PC-9 (cell line): ENCODE results near the gene SRGAP1. TPM values are rescaled to one million over a fixed set of nuclear protein-coding genes. Genes with fewer than 3 reads are reported as not detected.

ENCODE experiments used
- BruUV-seq: library from RNA; stranded (reverse); fragments of 400-500 nt; replicated peaks from 2 replicates; lab custom pipeline; 2021; lab: Mats Ljungman, UMichigan
- CTCF ChIA-PET: fragments of 300-600 bp; sonication (Branson Sonifier 250); formaldehyde crosslinking; loops from one replicate; lab custom pipeline; 2022; ENCODE audit warnings: antibody characterized with exemption; lab: Charles Lee
- POLR2A ChIA-PET: fragments of 300-600 bp; sonication (Branson Sonifier 250); formaldehyde crosslinking; loops from one replicate; lab custom pipeline; 2022; ENCODE audit warnings: antibody characterized with exemption; ENCODE audit not compliant: unreplicated experiment; lab: Charles Lee
- DNase-seq, 2 experiments: peaks; one replicate each; pipeline versions ENCODE4 v3.0.0 to v3.0.0-alpha.2; 2015 to 2022; ENCODE audit warnings: mixed read lengths in 1 of 2
- H2AFZ ChIP-seq: fragments of 200-600 bp; sonication (generic); 2 replicates; pipeline ENCODE4 v1.8.1; 2017; ENCODE audit warnings: antibody characterized with exemption
- H3F3A ChIP-seq: fragments of 200-600 bp; sonication (generic); 2 replicates; pipeline ENCODE4 v1.8.1; 2017; ENCODE audit warnings: antibody characterized with exemption, mild to moderate bottlenecking, low read depth; ENCODE audit not compliant: insufficient read depth
- H3K27ac ChIP-seq: fragments of 200-600 bp; sonication (generic); 2 replicates; pipeline ENCODE4 v1.6.1; 2016; ENCODE audit warnings: mixed run types
- H3K27me3 ChIP-seq: fragments of 200-600 bp; sonication (generic); 2 replicates; pipeline ENCODE4 v1.6.1; 2016; ENCODE audit warnings: low read depth, mixed run types; ENCODE audit not compliant: insufficient read depth
- H3K36me3 ChIP-seq: fragments of 200-600 bp; sonication (generic); 2 replicates; pipeline ENCODE4 v1.6.1; 2016; ENCODE audit warnings: low read depth, mixed run types
- H3K4me1 ChIP-seq: fragments of 200-600 bp; sonication (generic); replicated peaks from 2 replicates; pipeline ENCODE4 v1.6.1; 2016; ENCODE audit warnings: mixed run types; ENCODE audit not compliant: insufficient read depth
- H3K4me2 ChIP-seq: fragments of 200-600 bp; sonication (generic); 2 replicates; pipeline ENCODE4 v1.6.1; 2017; ENCODE audit warnings: mixed run types
- H3K4me3 ChIP-seq: fragments of 200-600 bp; sonication (generic); 2 replicates; pipeline ENCODE4 v1.6.1; 2016; ENCODE audit warnings: mixed run types
- H3K79me2 ChIP-seq: fragments of 200-600 bp; sonication (generic); 2 replicates; pipeline ENCODE4 v1.6.1; 2017; ENCODE audit warnings: low read depth, mixed run types
- H3K9me2 ChIP-seq: fragments of 200-600 bp; sonication (generic); 2 replicates; pipeline ENCODE4 v1.8.1; 2017; ENCODE audit warnings: mild to moderate bottlenecking; ENCODE audit not compliant: insufficient read depth
- H3K9me3 ChIP-seq: fragments of 200-600 bp; sonication (generic); 2 replicates; pipeline ENCODE4 v1.8.1; 2016; ENCODE audit warnings: low read depth; ENCODE audit not compliant: insufficient read depth
- H4K20me1 ChIP-seq: fragments of 200-600 bp; sonication (generic); 2 replicates; pipeline ENCODE4 v1.8.1; 2017; ENCODE audit not compliant: insufficient read depth
- CTCF ChIP-seq: fragments of 200-600 bp; sonication (generic); conservative IDR thresholded peaks from 2 replicates; pipeline ENCODE4 v1.6.1; 2017; ENCODE audit warnings: mixed run types, antibody characterized with exemption, mild to moderate bottlenecking, moderate library complexity
- EZH2 ChIP-seq: fragments of 200-600 bp; sonication (generic); IDR thresholded peaks from 2 replicates; pipeline ENCODE4 v1.8.0; 2017; ENCODE audit warnings: antibody characterized with exemption, low read depth
- intact Hi-C: fragments of 100-400 bp; cut with micrococcal nuclease; formaldehyde crosslinking; loops from one replicate; pipeline ENCODE4 v1.10.0; 2022; ENCODE audit not compliant: unreplicated experiment
- total RNA-seq: library from RNA; stranded (reverse); gene quantifications from 2 replicates; pipeline ENCODE4 v1.2.3, GENCODE V29; 2021

Gene SRGAP1
- total RNA-seq, 1 experiment from 2014 or later, result 24.5 TPM

GRCh38 chr12:63870838-63871237, 26.3 kb downstream of the SRGAP1 start:
- Histone ChIP-seq H3K4me1 (peaks cover 33% of the 10 kb centered on the region), H2AFZ (no peak overlapping the region), H3K4me3 (no peak overlapping the region), H3K27me3 (no peaks in the 10 kb centered on the region), H3K79me2 (peaks cover 95% of the 10 kb centered on the region), H3K27ac (no peak overlapping the region), H3K36me3 (no peaks in the 10 kb centered on the region; the same call in 1 of the 2 replicates), H3F3A (peaks cover 5% of the 10 kb centered on the region; the same call in 1 of the 2 replicates), H3K9me3 (no peaks in the 10 kb centered on the region), H3K9me2 (no peaks in the 10 kb centered on the region; the same call in 1 of the 2 replicates), H3K4me2 (no peak overlapping the region), H4K20me1 (no peaks in the 10 kb centered on the region)
- BruUV-seq, result no TSS peak
- intact Hi-C loops, result no loop called here
- ChIA-PET CTCF (interaction anchor here (0.7 kb wide), 1 partner anchor 12 kb away, joined by 5 read pairs; no protein-coding TSS in a partner anchor), POLR2A (no interaction called here)
- DNase-seq, result no peak
- TF ChIP-seq EZH2, result no peak
- TF ChIP-seq CTCF, result no peak

- no peaks in the 10 kb centered on the region; the same call in 1 of the 2 replicates for H3K9me2 ChIP-seq
- ChIA-PET POLR2A (interaction anchor here (0.6 kb wide), 2 partner anchors 12 to 23 kb away, joined by 3 to 5 read pairs; no protein-coding TSS in a partner anchor), CTCF (no interaction called here)
- TF ChIP-seq CTCF (no peak), EZH2 (no peak)
- H3K4me1 ChIP-seq, result peaks cover 45% of the 10 kb centered on the region
- H3K27ac ChIP-seq, result peak overlapping the region; percentile 76; the same call in 1 of the 2 replicates
- no TSS peak for BruUV-seq
- H2AFZ ChIP-seq, result no peak overlapping the region
- peaks cover 96% of the 10 kb centered on the region for H3K79me2 ChIP-seq
- no peak overlapping the region for H3K4me3 ChIP-seq
- no peaks in the 10 kb centered on the region for H3K27me3 ChIP-seq
- intact Hi-C loops, result no loop called here
- no peaks in the 10 kb centered on the region; the same call in 1 of the 2 replicates for H3K36me3 ChIP-seq
- peaks cover 18% of the 10 kb centered on the region for H3F3A ChIP-seq
- no peaks in the 10 kb centered on the region for H4K20me1 ChIP-seq
- DNase-seq, result no peak
- H3K9me3 ChIP-seq, result 0 out of 2 replicates have a peak, but pooled peaks cover 3% of the 10 kb centered on the region
- H3K4me2 ChIP-seq, result peak overlapping the region; percentile 8; the same call in 1 of the 2 replicates
Observed at GRCh38 chr12:63874897-63875480, 30.5 kb downstream of the SRGAP1 start.

DNA sequence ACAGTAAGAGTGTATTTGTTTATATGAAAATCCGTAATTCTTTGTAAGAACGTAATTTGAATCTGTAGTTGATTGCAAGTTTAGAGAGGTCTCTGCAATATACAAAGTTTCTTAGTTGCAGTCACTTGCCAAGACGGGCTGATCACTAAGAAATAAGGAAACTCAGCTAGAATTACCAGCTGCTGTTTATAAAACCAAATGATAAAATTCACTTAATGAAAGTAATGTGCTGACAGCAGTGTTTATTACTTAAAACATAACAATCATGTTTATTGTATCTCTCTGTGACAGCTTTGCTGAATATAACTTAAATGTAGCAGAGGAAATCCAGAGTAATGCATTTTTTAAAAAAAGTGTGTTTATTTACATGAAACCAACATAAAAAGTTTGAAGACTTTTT, 31.2 kb downstream of the SRGAP1 start:
- Histone ChIP-seq H2AFZ (no peak overlapping the region), H3K27ac (peak overlapping the region; percentile 76), H3K9me2 (no peaks in the 10 kb centered on the region; the same call in 1 of the 2 replicates), H3K36me3 (no peaks in the 10 kb centered on the region; the same call in 1 of the 2 replicates), H3K4me2 (peak overlapping the region; percentile 8; the same call in 1 of the 2 replicates), H4K20me1 (no peaks in the 10 kb centered on the region), H3K4me1 (peaks cover 39% of the 10 kb centered on the region), H3K9me3 (0 out of 2 replicates have a peak, but pooled peaks cover 3% of the 10 kb centered on the region), H3F3A (peaks cover 18% of the 10 kb centered on the region), H3K4me3 (no peak overlapping the region), H3K79me2 (peaks cover 96% of the 10 kb centered on the region), H3K27me3 (no peaks in the 10 kb centered on the region)
- DNase-seq, result no peak
- intact Hi-C loops, result loop anchor here (2.0 kb wide), 1 partner anchor 13 kb away; no protein-coding TSS in a partner anchor
- ChIA-PET CTCF (no interaction called here), POLR2A (no interaction called here)
- no TSS peak for BruUV-seq
- TF ChIP-seq CTCF (no peak), EZH2 (no peak)
